H1 (cell line): Measurements from ENCODE around the gene PRXL2B.
A peak's percentile ranks its signal among the peaks of the same experiment; 100 is the strongest.

Source experiments
- ASH2L ChIP-seq: fragments of 200-600, 300-600 bp; sonication (generic); IDR thresholded peaks from one replicate; pipeline ENCODE4 v1.7.1; 2017; ENCODE audit warnings: low read length
- BACH1 ChIP-seq: IDR thresholded peaks from 2 replicates; pipeline ENCODE4 v1.6.1; 2012; ENCODE audit warnings: low read length, improper control_type of control experiment
- CBX8 ChIP-seq: fragments of 300-800, 300-1000 bp; sonication (generic); IDR thresholded peaks from 2 replicates; pipeline ENCODE4 v1.7.1; 2016; ENCODE audit warnings: low read depth, low read length, borderline replicate concordance
- CTCF ChIP-seq, 3 experiments: IDR thresholded peaks; 1 replicate in 2 of 3; 2 replicates in 1 of 3; pipeline versions ENCODE4 v1.5.1 to v1.6.1; 2011; ENCODE audit warnings: low read length in 3 of 3, mild to moderate bottlenecking in 3 of 3, inconsistent platforms in 2 of 3, low read depth in 1 of 3, moderate library complexity in 1 of 3; ENCODE audit not compliant: insufficient read depth in 1 of 3; ENCODE audit errors: control extremely low read depth in 1 of 3
- EZH2 ChIP-seq: fragments of 200-600 bp; sonication (generic); IDR thresholded peaks from 2 replicates; pipeline ENCODE4 v1.7.1; 2012; ENCODE audit warnings: low read depth, mild to moderate bottlenecking, moderate library complexity, low read length, inconsistent platforms; ENCODE audit not compliant: severe bottlenecking
- GABPA ChIP-seq: IDR thresholded peaks from 2 replicates; pipeline ENCODE4 v1.6.1; 2011; ENCODE audit warnings: mild to moderate bottlenecking, low read length, moderate library complexity, borderline replicate concordance; ENCODE audit not compliant: insufficient read depth
- POLR2A ChIP-seq, 2 experiments: IDR thresholded peaks; 1 replicate in 1 of 2; 2 replicates in 1 of 2; pipeline ENCODE4 v1.6.1; 2011; ENCODE audit warnings: low read depth in 2 of 2, low read length in 2 of 2, mild to moderate bottlenecking in 2 of 2; ENCODE audit errors: control extremely low read depth in 1 of 2
- POLR2AphosphoS5 ChIP-seq: IDR thresholded peaks from 2 replicates; pipeline ENCODE4 v1.6.1; 2011; ENCODE audit warnings: low read depth, low read length
- SRF ChIP-seq: IDR thresholded peaks from 2 replicates; pipeline ENCODE4 v1.6.1; 2011; ENCODE audit warnings: mild to moderate bottlenecking, low read depth, low read length, moderate library complexity

- TF ChIP-seq GABPA (no peak), POLR2AphosphoS5 (no peak), EZH2 (no peak), CTCF (IDR thresholded peaks at IDR 0.05; ENCODE audit: control extremely low read depth in 1 of 3, insufficient read depth in 1 of 3, low read depth in 1 of 3, low read length in 3 of 3) (peak in 2 of 3 experiments; percentile 61 to 69; a peak in 3 of 4 replicates), POLR2A (IDR thresholded peaks at IDR 0.05; ENCODE audit: control extremely low read depth in 1 of 2, low read depth in 2 of 2, low read length in 2 of 2) (no peak), BACH1 (no peak), CBX8 (no peak), SRF (no peak), ASH2L (no peak)
Observed at GRCh38 chr1:2561898-2562895, 24.4 kb upstream of the PRXL2B start.
